ENCODE measurements around the gene STAB2. TPM values are rescaled to one million over a fixed set of nuclear protein-coding genes. Genes with fewer than 3 reads are reported as not detected.

The STAB2 gene
- polyA plus RNA-seq, 3 donors, result not detected

DNA sequence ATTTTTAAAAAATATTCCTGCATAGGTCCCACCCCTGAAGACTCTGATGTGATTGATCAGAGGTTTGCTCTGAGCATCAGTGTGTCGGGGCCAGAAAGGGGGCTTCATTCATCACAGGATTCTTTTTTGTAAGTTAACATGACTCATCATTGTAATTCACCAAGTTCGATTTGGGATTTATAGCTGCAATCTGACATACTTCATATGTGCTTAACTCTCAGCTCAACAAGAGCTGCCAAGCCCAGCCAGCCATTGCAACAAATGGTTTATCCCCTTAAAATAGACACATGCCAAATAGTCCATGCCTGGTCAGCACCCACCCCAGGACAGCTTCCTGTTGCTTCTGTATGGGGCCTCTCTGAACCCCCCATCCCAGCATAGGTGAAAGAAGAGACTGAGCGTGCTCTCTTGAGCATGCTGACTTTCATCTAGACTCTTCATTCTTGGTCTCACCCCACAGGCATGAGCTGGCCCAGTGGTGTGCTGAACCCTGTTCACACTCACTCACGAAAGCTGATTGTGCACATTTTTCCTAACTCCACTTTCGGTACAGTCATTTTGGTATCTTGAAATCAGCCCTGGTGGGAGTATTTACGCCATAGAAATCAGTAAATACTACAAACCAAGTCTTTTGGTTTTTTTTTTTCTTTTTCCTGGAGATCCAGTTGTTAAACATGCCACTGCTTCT, 101.4 kb downstream of the STAB2 start:
- intact Hi-C loops (cut with micrococcal nuclease), result no loop called here
- no peak overlapping the region for H3K27ac ChIP-seq (ENCODE audit: low read depth in 1 of 2, low read length in 2 of 2)
- H3K27me3 ChIP-seq (ENCODE audit: control insufficient read depth in 2 of 2, insufficient read depth in 2 of 2, low read length in 2 of 2), result no peaks in the 10 kb centered on the region
- H3K36me3 ChIP-seq (replicated peaks in 1 of 2; ENCODE audit: control insufficient read depth in 1 of 2, insufficient read depth in 2 of 2, low read length in 2 of 2), result no peaks in the 10 kb centered on the region
- no peak overlapping the region for H3K9ac ChIP-seq (ENCODE audit: insufficient read depth, low read length, poor library complexity, severe bottlenecking)
- no peak overlapping the region for H2AFZ ChIP-seq (ENCODE audit: insufficient read depth, low read depth, low read length, poor library complexity, severe bottlenecking)
- no peaks in the 10 kb centered on the region for H3K36me3 Mint-ChIP-seq
- no peak overlapping the region for H3K4me3 Mint-ChIP-seq
- H3K4me1 Mint-ChIP-seq, result peaks cover 4% of the 10 kb centered on the region
- no peaks in the 10 kb centered on the region for H4K20me1 ChIP-seq (ENCODE audit: insufficient read depth, low read length)
- H3K9me3 Mint-ChIP-seq, result peaks cover 0 to 1% (median 0%) of the 10 kb centered on the region in 7 donors
- WGBS (ENCODE audit: insufficient coverage), result 87% methylated on average over 4 of the region's 6 CpGs
- no peak overlapping the region for H3K4me3 ChIP-seq (replicated peaks in 1 of 3; ENCODE audit: low read depth in 2 of 3, low read length in 3 of 3)
- no peak for DNase-seq
- TF ChIP-seq, protein P1, sequence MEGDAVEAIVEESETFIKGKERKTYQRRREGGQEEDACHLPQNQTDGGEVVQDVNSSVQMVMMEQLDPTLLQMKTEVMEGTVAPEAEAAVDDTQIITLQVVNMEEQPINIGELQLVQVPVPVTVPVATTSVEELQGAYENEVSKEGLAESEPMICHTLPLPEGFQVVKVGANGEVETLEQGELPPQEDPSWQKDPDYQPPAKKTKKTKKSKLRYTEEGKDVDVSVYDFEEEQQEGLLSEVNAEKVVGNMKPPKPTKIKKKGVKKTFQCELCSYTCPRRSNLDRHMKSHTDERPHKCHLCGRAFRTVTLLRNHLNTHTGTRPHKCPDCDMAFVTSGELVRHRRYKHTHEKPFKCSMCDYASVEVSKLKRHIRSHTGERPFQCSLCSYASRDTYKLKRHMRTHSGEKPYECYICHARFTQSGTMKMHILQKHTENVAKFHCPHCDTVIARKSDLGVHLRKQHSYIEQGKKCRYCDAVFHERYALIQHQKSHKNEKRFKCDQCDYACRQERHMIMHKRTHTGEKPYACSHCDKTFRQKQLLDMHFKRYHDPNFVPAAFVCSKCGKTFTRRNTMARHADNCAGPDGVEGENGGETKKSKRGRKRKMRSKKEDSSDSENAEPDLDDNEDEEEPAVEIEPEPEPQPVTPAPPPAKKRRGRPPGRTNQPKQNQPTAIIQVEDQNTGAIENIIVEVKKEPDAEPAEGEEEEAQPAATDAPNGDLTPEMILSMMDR (IDR thresholded peaks at IDR 0.05), result no peak
- H3K4me1 ChIP-seq (ENCODE audit: control insufficient read depth in 1 of 2, insufficient read depth in 2 of 2, low read length in 2 of 2), result peaks cover 4 to 5% of the 10 kb centered on the region in 2 donors
- H3K9me3 ChIP-seq (replicated peaks in 1 of 2; ENCODE audit: control insufficient read depth in 1 of 2, insufficient read depth in 1 of 2, low read length in 2 of 2), result no peaks in the 10 kb centered on the region
- H3K79me2 ChIP-seq (ENCODE audit: insufficient read depth, low read length), result no peaks in the 10 kb centered on the region
- no peak overlapping the region for H3K4me2 ChIP-seq (replicated peaks; ENCODE audit: extremely low read depth, low read length, poor library complexity, severe bottlenecking)
- no peak overlapping the region for H3K27ac Mint-ChIP-seq
- H3K27me3 Mint-ChIP-seq (ENCODE audit: low read depth in 3 of 3), result peaks cover 4 to 8% (median 5%) of the 10 kb centered on the region in 3 donors

DNA sequence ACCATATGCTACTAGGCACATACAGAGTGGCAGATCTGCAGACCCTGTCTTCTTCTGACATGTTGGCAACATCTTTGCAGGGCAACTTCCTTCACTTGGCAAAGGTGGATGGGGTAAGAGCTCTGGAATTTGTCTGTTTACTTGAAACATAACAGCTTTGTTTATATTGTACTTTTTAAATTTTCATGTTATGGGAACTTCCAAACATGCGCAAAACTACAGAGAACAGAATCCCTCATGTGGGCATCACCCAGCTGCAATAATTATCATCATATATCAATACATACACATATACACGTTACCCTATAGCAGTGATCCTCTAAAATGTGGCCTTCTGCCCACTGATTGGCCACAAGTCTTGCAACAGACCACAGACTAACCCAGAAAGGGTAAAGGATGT, 103.4 kb downstream of the STAB2 start:
- TF ChIP-seq, protein P1 (IDR thresholded peaks at IDR 0.05), result no peak
- DNase-seq, result no peak
- peaks cover 0 to 4% (median 0%) of the 10 kb centered on the region in 7 donors for H3K9me3 Mint-ChIP-seq
- no peak overlapping the region for H3K4me3 Mint-ChIP-seq
- H3K27ac Mint-ChIP-seq, result no peak overlapping the region
- Histone ChIP-seq H3K27me3 (ENCODE audit: control insufficient read depth in 2 of 2, insufficient read depth in 2 of 2, low read length in 2 of 2) (no peaks in the 10 kb centered on the region), H3K4me1 (ENCODE audit: control insufficient read depth in 1 of 2, insufficient read depth in 2 of 2, low read length in 2 of 2) (peaks cover 4 to 5% of the 10 kb centered on the region in 2 donors), H3K27ac (ENCODE audit: low read depth in 1 of 2, low read length in 2 of 2) (no peak overlapping the region), H3K36me3 (replicated peaks in 1 of 2; ENCODE audit: control insufficient read depth in 1 of 2, insufficient read depth in 2 of 2, low read length in 2 of 2) (no peaks in the 10 kb centered on the region), H3K9me3 (replicated peaks in 1 of 2; ENCODE audit: control insufficient read depth in 1 of 2, insufficient read depth in 1 of 2, low read length in 2 of 2) (no peaks in the 10 kb centered on the region), H3K4me2 (replicated peaks; ENCODE audit: extremely low read depth, low read length, poor library complexity, severe bottlenecking) (no peak overlapping the region), H3K4me3 (replicated peaks in 1 of 3; ENCODE audit: low read depth in 2 of 3, low read length in 3 of 3) (no peak overlapping the region), H2AFZ (ENCODE audit: insufficient read depth, low read depth, low read length, poor library complexity, severe bottlenecking) (no peak overlapping the region), H4K20me1 (ENCODE audit: insufficient read depth, low read length) (no peaks in the 10 kb centered on the region), H3K9ac (ENCODE audit: insufficient read depth, low read length, poor library complexity, severe bottlenecking) (no peak overlapping the region), H3K79me2 (ENCODE audit: insufficient read depth, low read length) (no peaks in the 10 kb centered on the region)
- H3K27me3 Mint-ChIP-seq (ENCODE audit: low read depth in 3 of 3), result peaks cover 0 to 5% (median 4%) of the 10 kb centered on the region in 3 donors
- intact Hi-C loops (cut with micrococcal nuclease), result no loop called here
- no peaks in the 10 kb centered on the region for H3K36me3 Mint-ChIP-seq
- WGBS (ENCODE audit: insufficient coverage), result no CpG with 5 or more reads among the region's 2 CpGs
- H3K4me1 Mint-ChIP-seq, result peaks cover 4% of the 10 kb centered on the region

All from CD14-positive monocyte (primary cell).